Adrenal gland (tissue), 12 donors: Measurements from ENCODE around the gene LRRK1. TPM values are rescaled to one million over a fixed set of nuclear protein-coding genes. Genes with fewer than 3 reads are reported as not detected.

ENCODE experiments used
- DNase-seq, 7 donors: peaks; one replicate each; pipeline ENCODE4 v3.0.0-alpha.2; 2019 to 2020
- H3K27ac ChIP-seq, 5 donors: fragments of 200-600 bp; sonication (generic) in 4 of 5; 1 replicate in 3 of 5; 2 replicates in 2 of 5; pipeline versions ENCODE4 v1.5.1 to v1.8.0; 2016 to 2020; ENCODE audit warnings: mild to moderate bottlenecking in 1 of 5
- H3K27me3 ChIP-seq: fragments of 200-600 bp; 2 replicates; pipeline ENCODE4 v1.8.0; 2021
- H3K36me3 ChIP-seq, 2 donors: fragments of 200-600 bp; replicated peaks in 1 of 2; 1 replicate in 1 of 2; 2 replicates in 1 of 2; pipeline versions ENCODE4 v1.5.1 to v1.8.0; 2018 to 2022
- H3K4me1 ChIP-seq, 2 donors: fragments of 200-600 bp; replicated peaks in 1 of 2; 1 replicate in 1 of 2; 2 replicates in 1 of 2; pipeline versions ENCODE4 v1.5.1 to v1.8.0; 2018 to 2021
- H3K4me3 ChIP-seq, 4 donors: fragments of 200-600 bp; sonication (generic) in 3 of 4; one replicate each; pipeline ENCODE4 v1.5.1; 2016 to 2018
- H3K9me3 ChIP-seq, 3 donors: fragments of 200-600 bp; sonication (generic) in 1 of 3; replicated peaks in 1 of 3; 1 replicate in 2 of 3; 2 replicates in 1 of 3; pipeline versions ENCODE4 v1.5.1 to v1.8.0; 2016 to 2021
- POLR2A ChIP-seq, 2 donors: fragments of 450-650 bp; IDR thresholded peaks; one replicate each; pipeline ENCODE4 v1.6.1; 2017; ENCODE audit warnings: antibody characterized with exemption in 2 of 2, mild to moderate bottlenecking in 2 of 2, moderate library complexity in 1 of 2
- WGBS, 4 donors: extraction: QIAGEN DNeasy Blood & Tissue Kit in 2 of 4; methylation state at CpG; one replicate each; pipeline versions ENCODE4 v1.1.5 to v1.1.7; 2013 to 2017; 5-methylcytosine and 5-hydroxymethylcytosine counted together
- intact Hi-C, 2 donors: fragments of 100-400 bp; cut with DNase I; formaldehyde crosslinking; loops; one replicate each; pipeline versions ENCODE4 v1.14.1 to v1.15.0; 2022 to 2023
- polyA plus RNA-seq, 3 donors: library from polyadenylated mRNA; stranded (reverse); fragments of 200-250 nt in 2 of 3; fragments of 350-450 nt in 1 of 3; fragmentation: Illumina TruSeq in 1 of 3; extraction: RNeasy Lipid Tissue Mini Kit (QIAGEN cat#74804) in 1 of 3; gene quantifications; one replicate each; pipeline ENCODE4 v1.2.3, GENCODE V29; 2013 to 2014
- total RNA-seq, 9 donors: library from RNA; depleted of rRNA in 4 of 9; stranded (reverse); fragments of >200 nt in 4 of 9; fragments of 120-200 nt in 1 of 9; fragmentation: NEBNext Ultra II Directional in 1 of 9; extraction: Animal tissue kit (Norgen Biotek cat#: 25700) in 1 of 9; gene quantifications; one replicate each; pipeline versions ENCODE4 v1.1.0 to v1.2.4, GENCODE V29; 2013 to 2023
- TF ChIP-seq, protein P1 (sequence below), 6 experiments: fragments of 450-650 bp in 4 of 6; fragments of 200-600 bp in 2 of 6; sonication (generic) in 1 of 6; IDR thresholded peaks; 1 replicate in 5 of 6; 2 replicates in 1 of 6; pipeline versions ENCODE4 v1.5.1 to v1.8.0; 2016 to 2021; ENCODE audit warnings: antibody characterized with exemption in 6 of 6, mild to moderate bottlenecking in 2 of 6, moderate library complexity in 1 of 6
- donor health status: healthy with polysubstance abuse.
- donor health status: Bipolar disorder and iron deficiency.
- donor health status: DM: yes; HTN: yes; CAD: no.
- donor health status: DM: no; HTN: no; CAD: no.
- donor health status: DM: no; HTN: no; CAD: no.
- donor health status: DM: yes; HTN: yes; CAD: no.

The LRRK1 gene
- total and polyA plus RNA-seq, 12 donors, result 0.44 to 13.1 (median 7.7) TPM

DNA sequence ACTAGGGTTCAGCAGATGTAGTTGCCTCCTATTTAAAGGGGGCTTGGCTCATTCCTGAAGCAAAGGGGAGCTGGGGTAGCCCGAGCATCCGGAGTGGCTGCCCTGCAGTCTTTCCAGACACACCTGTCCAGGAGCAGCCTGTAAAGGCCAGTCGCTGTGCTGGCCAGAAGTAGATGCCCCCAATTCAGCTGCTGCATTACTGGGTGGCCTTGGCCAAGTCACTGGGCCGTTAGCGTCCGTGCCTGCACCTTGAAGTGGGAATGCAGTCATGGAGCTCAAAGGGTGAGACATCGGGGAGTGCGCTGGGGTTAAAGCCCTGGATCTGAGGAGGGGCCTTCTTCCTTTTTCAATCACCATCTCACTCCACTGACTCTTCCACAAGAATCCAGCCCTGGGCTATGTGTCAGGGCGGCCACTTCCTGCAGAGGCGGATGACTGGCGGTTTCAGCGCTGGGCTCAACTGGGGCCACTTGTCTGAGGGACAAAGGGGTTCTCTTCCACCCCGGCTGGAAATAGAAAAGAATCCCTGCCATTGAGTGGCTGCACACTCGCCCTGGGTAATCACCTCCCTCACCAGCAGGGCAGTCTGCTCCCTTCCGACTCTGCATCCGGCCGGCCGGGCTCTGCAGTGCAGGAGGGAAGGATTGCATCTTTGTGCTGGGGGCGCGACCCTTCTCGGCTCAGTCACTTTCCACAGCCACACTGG lies 27.7 kb upstream of the LRRK1 start:
- H3K36me3 ChIP-seq, result no peaks in the 10 kb centered on the region
- H3K9me3 ChIP-seq, result no peaks in the 10 kb centered on the region
- H3K27ac ChIP-seq, result no peak overlapping the region
- no peaks in the 10 kb centered on the region for H3K27me3 ChIP-seq
- no peak for TF ChIP-seq POLR2A (IDR thresholded peaks at IDR 0.05)
- TF ChIP-seq, protein P1, sequence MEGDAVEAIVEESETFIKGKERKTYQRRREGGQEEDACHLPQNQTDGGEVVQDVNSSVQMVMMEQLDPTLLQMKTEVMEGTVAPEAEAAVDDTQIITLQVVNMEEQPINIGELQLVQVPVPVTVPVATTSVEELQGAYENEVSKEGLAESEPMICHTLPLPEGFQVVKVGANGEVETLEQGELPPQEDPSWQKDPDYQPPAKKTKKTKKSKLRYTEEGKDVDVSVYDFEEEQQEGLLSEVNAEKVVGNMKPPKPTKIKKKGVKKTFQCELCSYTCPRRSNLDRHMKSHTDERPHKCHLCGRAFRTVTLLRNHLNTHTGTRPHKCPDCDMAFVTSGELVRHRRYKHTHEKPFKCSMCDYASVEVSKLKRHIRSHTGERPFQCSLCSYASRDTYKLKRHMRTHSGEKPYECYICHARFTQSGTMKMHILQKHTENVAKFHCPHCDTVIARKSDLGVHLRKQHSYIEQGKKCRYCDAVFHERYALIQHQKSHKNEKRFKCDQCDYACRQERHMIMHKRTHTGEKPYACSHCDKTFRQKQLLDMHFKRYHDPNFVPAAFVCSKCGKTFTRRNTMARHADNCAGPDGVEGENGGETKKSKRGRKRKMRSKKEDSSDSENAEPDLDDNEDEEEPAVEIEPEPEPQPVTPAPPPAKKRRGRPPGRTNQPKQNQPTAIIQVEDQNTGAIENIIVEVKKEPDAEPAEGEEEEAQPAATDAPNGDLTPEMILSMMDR (IDR thresholded peaks at IDR 0.05), result peak in 1 of 6 experiments; percentile 8
- no peak overlapping the region for H3K4me3 ChIP-seq
- DNase-seq, result no peak
- 57 to 87% (median 63%) methylated on average over 3 to 21 of the region's 21 CpGs for WGBS, 4 donors
- intact Hi-C loops, result no loop called here
- H3K4me1 ChIP-seq, result peaks cover 0 to 8% of the 10 kb centered on the region in 2 donors

DNA sequence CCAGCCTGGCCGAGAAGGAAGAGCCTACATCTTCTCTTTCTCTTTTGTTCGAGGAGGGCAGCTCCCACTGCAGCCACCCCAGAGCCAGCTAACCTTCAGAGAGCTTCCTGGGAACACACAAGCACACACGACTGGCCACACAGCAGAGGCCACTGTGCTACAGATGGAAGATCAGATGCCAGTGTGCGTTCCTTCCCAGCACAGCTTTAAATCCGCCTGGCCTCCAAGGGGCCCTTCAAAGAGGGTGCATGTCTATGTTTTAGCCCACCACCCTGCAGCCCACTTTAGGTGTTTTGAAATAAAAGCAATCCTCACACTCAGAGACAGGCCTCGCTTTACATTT lies 27.2 kb upstream of the LRRK1 start:
- no peak for DNase-seq
- intact Hi-C loops, result no loop called here
- 54 to 67% (median 60%) methylated on average over 5 to 6 of the region's 6 CpGs for WGBS, 4 donors
- H3K4me1 ChIP-seq, result peaks cover 0 to 8% of the 10 kb centered on the region in 2 donors
- H3K9me3 ChIP-seq, result no peaks in the 10 kb centered on the region
- no peaks in the 10 kb centered on the region for H3K36me3 ChIP-seq
- H3K4me3 ChIP-seq, result no peak overlapping the region
- H3K27ac ChIP-seq, result no peak overlapping the region
- H3K27me3 ChIP-seq, result no peaks in the 10 kb centered on the region
- TF ChIP-seq, protein P1 (IDR thresholded peaks at IDR 0.05), result no peak
- TF ChIP-seq POLR2A (IDR thresholded peaks at IDR 0.05), result no peak

DNA sequence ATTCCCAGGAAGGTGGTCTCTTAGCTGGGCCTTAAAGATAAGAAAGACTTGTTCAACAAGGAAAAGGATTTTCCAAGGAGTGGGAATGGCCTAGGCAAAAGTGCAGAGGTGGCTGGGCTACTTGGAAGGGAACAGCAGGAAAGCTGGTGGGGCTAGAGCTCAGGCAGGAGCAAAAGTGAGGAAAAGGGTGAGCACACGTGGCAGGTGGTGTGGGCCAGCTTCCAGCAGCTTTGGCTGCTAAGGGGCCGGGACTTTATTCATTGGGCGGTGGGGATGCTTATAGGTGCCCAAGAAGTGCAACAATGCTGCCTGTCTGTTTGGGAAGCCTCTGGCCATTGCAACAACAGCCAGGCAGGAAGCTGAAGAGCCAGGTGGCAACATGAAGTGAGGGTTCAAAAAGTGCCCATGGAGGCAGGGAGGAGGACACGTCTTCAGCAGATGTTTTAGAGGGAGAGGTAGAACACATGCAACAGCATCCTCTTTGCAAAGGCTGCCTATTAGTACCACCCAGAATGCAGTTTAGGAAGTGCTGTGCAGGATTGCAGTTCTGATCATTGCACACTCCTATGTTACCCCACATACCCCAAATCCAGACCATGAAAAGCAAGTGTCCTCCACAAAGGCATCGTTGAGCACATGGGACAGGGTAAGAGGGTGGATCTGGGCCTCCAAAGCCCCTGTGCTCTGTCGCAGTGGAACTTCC lies 25.7 kb upstream of the LRRK1 start:
- Histone ChIP-seq H3K27ac (no peak overlapping the region), H3K27me3 (no peaks in the 10 kb centered on the region), H3K4me3 (no peak overlapping the region), H3K36me3 (no peaks in the 10 kb centered on the region), H3K4me1 (peaks cover 0 to 8% of the 10 kb centered on the region in 2 donors), H3K9me3 (no peaks in the 10 kb centered on the region)
- WGBS, 4 donors, result 79 to 85% (median 82%) methylated on average over 6 of the region's 6 CpGs
- no peak for DNase-seq
- no peak for TF ChIP-seq POLR2A (IDR thresholded peaks at IDR 0.05)
- TF ChIP-seq, protein P1 (IDR thresholded peaks at IDR 0.05), result no peak
- intact Hi-C loops, result no loop called here

DNA sequence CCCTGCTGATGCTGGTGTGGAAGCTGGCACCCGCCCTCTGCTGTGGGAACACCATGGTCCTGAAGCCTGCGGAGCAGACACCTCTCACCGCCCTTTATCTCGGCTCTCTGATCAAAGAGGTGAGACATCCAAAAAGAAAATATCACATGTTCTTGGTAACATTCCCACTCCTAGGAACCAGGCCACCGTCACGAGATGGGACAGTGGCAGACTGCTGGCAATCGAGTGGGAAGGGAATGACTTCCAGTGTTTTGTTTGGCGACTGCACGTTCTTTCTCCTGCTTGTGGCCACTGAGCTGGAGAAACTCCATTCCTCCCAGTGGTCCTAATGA lies 25.2 kb upstream of the LRRK1 start:
- H3K27me3 ChIP-seq, result no peaks in the 10 kb centered on the region
- H3K36me3 ChIP-seq, result no peaks in the 10 kb centered on the region

More for the DNA sequence above, 25.2 kb upstream of the LRRK1 start:
- WGBS, 4 donors, result 71 to 76% (median 74%) methylated on average over 9 of the region's 9 CpGs
- Histone ChIP-seq H3K9me3 (no peaks in the 10 kb centered on the region), H3K27ac (no peak overlapping the region), H3K4me1 (peaks cover 0 to 6% of the 10 kb centered on the region in 2 donors), H3K4me3 (no peak overlapping the region)
- TF ChIP-seq, protein P1 (IDR thresholded peaks at IDR 0.05), result no peak
- no peak for TF ChIP-seq POLR2A (IDR thresholded peaks at IDR 0.05)
- intact Hi-C loops, result no loop called here
- DNase-seq, result no peak
